ENCODE measurements around the gene NEK5.
"Not testable (repeated sequence)": the region's sequence is repeated elsewhere in the genome, so short reads cannot be mapped to it uniquely, and the experiment has no call there.

NEK5 gene

GRCh38 chr13:52128714-52129700, at the start of gene NEK5:
TSS of gene NEK5 (minus strand) at chr13:52129073. CDS start at chr13:52127482, 1,591 bp downstream.
- peak; percentile 70 for DNase-seq

GRCh38 chr13:52177276-52177675, 48.4 kb upstream of the NEK5 start:
- DNase-seq = no peak

GRCh38 chr13:52173970-52174369, 45.1 kb upstream of the NEK5 start:
- not testable (repeated sequence) for DNase-seq

- DNase-seq = no peak
These were observed 44.5 kb upstream of the NEK5 start for GRCh38 chr13:52173373-52173772.

- not testable (repeated sequence) for DNase-seq
These were observed 42.8 kb upstream of the NEK5 start for GRCh38 chr13:52171686-52172085.

GRCh38 chr13:52170828-52171391, 42.0 kb upstream of the NEK5 start:
- not testable (repeated sequence) for DNase-seq

GRCh38 chr13:52169839-52170238, 41.0 kb upstream of the NEK5 start:
- DNase-seq = no peak

- DNase-seq = no peak
These were observed 36.5 kb upstream of the NEK5 start for GRCh38 chr13:52165411-52165810.

- DNase-seq = no peak
These were observed 36.1 kb upstream of the NEK5 start for GRCh38 chr13:52164989-52165388.

- DNase-seq = not testable (repeated sequence)
These were observed 35.0 kb upstream of the NEK5 start for GRCh38 chr13:52163878-52164277.

- no peak for DNase-seq
These were observed 33.6 kb upstream of the NEK5 start for GRCh38 chr13:52162279-52163101.

GRCh38 chr13:52161181-52161646, 32.3 kb upstream of the NEK5 start:
- no peak for DNase-seq

GRCh38 chr13:52160506-52160905, 31.6 kb upstream of the NEK5 start:
- no peak for DNase-seq

GRCh38 chr13:52160053-52160452, 31.2 kb upstream of the NEK5 start:
- no peak for DNase-seq

GRCh38 chr13:52159159-52159982, 30.5 kb upstream of the NEK5 start, which contains the start of gene NEK3:
TSS of gene NEK3 (minus strand) at chr13:52159597. CDS start at chr13:52156191, 3,406 bp downstream.
- peak; percentile 71 for DNase-seq

- no peak for DNase-seq
These were observed 29.8 kb upstream of the NEK5 start for GRCh38 chr13:52158629-52159158.

- no peak for DNase-seq
These were observed 27.9 kb upstream of the NEK5 start for GRCh38 chr13:52156724-52157261.

- no peak for DNase-seq
These were observed 26.3 kb upstream of the NEK5 start for GRCh38 chr13:52155177-52155576.

- no peak for DNase-seq
These were observed 18.4 kb upstream of the NEK5 start for GRCh38 chr13:52147225-52147624.

GRCh38 chr13:52141299-52141698, 12.4 kb upstream of the NEK5 start:
- DNase-seq = no peak

GRCh38 chr13:52137489-52137888, 8.6 kb upstream of the NEK5 start:
- no peak for DNase-seq

Measured in activated CD4-positive, alpha-beta T cell treated with anti-CD3 and anti-CD28 coated beads for 48 hours (primary cell).